ENCODE results near the gene ERMAP. TPM values are rescaled to one million over a fixed set of nuclear protein-coding genes. Genes with fewer than 3 reads are reported as not detected.
A peak's percentile ranks its signal among the peaks of the same experiment; 100 is the strongest.

Gene ERMAP
- total and polyA plus RNA-seq, 9 of the 15 experiments (the other 6 are each of a cell fraction or from before 2014, with no cell fraction given): 8.0 to 31.4 (median 22.5) TPM

- peak; percentile 93 for TF ChIP-seq FOXJ2 (tag; IDR thresholded peaks at IDR 0.05)
- no peak for TF ChIP-seq RBM14 (IDR thresholded peaks at IDR 0.05; ENCODE audit: borderline replicate concordance, insufficient read depth, low read depth, low read length)
- TF ChIP-seq ZNF134 (CRISPR knock-in tag; conservative IDR thresholded peaks at IDR 0.05): no peak
- no peak for TF ChIP-seq ZBTB12 (CRISPR knock-in tag; IDR thresholded peaks at IDR 0.05)
- TF ChIP-seq TOE1 (IDR thresholded peaks at IDR 0.05; ENCODE audit: borderline replicate concordance): peak; percentile 73; the same call in 1 of the 2 replicates
- no peak for TF ChIP-seq TOE1 (CRISPR knock-in tag; IDR thresholded peaks at IDR 0.05; ENCODE audit: borderline replicate concordance, low read depth)
- no peak for TF ChIP-seq ZNF140 (CRISPR knock-in tag; IDR thresholded peaks at IDR 0.05)
- peak; percentile 80 for TF ChIP-seq FOSL1 (tag; conservative IDR thresholded peaks at IDR 0.05)
- peak; percentile 16; the same call in 1 of the 2 replicates for TF ChIP-seq TCF7 (IDR thresholded peaks at IDR 0.05; ENCODE audit: borderline replicate concordance)
- TF ChIP-seq ZNF764 (CRISPR knock-in tag; IDR thresholded peaks at IDR 0.05; ENCODE audit: low read depth): no peak
- TF ChIP-seq ZFPM2 (CRISPR knock-in tag; IDR thresholded peaks at IDR 0.05): no peak
- TF ChIP-seq ZNF165 (CRISPR knock-in tag; IDR thresholded peaks at IDR 0.05; ENCODE audit: borderline replicate concordance): no peak
- peak in 1 of 2 experiments; percentile 85; a peak in 2 of 4 replicates for TF ChIP-seq TEAD1 (CRISPR knock-in tag; IDR thresholded peaks at IDR 0.05)
- TF ChIP-seq RBM17 (IDR thresholded peaks at IDR 0.05; ENCODE audit: borderline replicate concordance, low read depth, low read length): no peak
- TF ChIP-seq DACH1 (IDR thresholded peaks at IDR 0.05; ENCODE audit: partially characterized antibody): peak; percentile 81
- TF ChIP-seq TAL1 (IDR thresholded peaks at IDR 0.05): peak; percentile 98
- peak; percentile 98 for TF ChIP-seq PML (IDR thresholded peaks at IDR 0.05; ENCODE audit: low read length)
- no peak for TF ChIP-seq ZNF785 (CRISPR knock-in tag; IDR thresholded peaks at IDR 0.05)
- no peak for TF ChIP-seq GABPA (tag; conservative IDR thresholded peaks at IDR 0.05; ENCODE audit: low read depth)
- no peak for TF ChIP-seq HNRNPL (IDR thresholded peaks at IDR 0.05; ENCODE audit: low read depth, low read length)
- peak; percentile 99 for TF ChIP-seq CCNT2 (IDR thresholded peaks at IDR 0.05; ENCODE audit: borderline replicate concordance, extremely low read depth, insufficient read length, low read depth, low read length)
- peak; percentile 73 for TF ChIP-seq MECOM (CRISPR knock-in tag; IDR thresholded peaks at IDR 0.05)
- TF ChIP-seq TCF15 (CRISPR knock-in tag; IDR thresholded peaks at IDR 0.05): no peak
- TF ChIP-seq IRF9 (tag; IDR thresholded peaks at IDR 0.05): peak; percentile 62
- TF ChIP-seq FOXA3 (CRISPR knock-in tag; conservative IDR thresholded peaks at IDR 0.05 in 1 of 2, IDR thresholded peaks at IDR 0.05 in 1 of 2): peak in 1 of 2 experiments; percentile 4; a peak in 1 of 4 replicates
These were observed 8.3 kb downstream of the ERMAP start (continued) for GRCh38 chr1:42825036-42825851.

Data from K562 (cell line).